IMR-90 (cell line): ENCODE measurements around the gene ZFP92. TPM values are rescaled to one million over a fixed set of nuclear protein-coding genes. Genes with fewer than 3 reads are reported as not detected.

ENCODE experiments used
- ATAC-seq: fragments of 200-7000 bp; cut with Tn5 transposase; 2 replicates; pipeline ENCODE4 v1.9.1; 2020; ENCODE audit warnings: low read depth, mild to moderate bottlenecking, moderate library complexity
- BruUV-seq: library from RNA; stranded (reverse); fragments of 400-500 nt; replicated peaks from 2 replicates; lab custom pipeline; 2021; lab: Mats Ljungman, UMichigan
- CTCF ChIA-PET: fragments of 300-600 bp; formaldehyde crosslinking; extraction: SDS; loops from one replicate; lab custom pipeline; 2021; ENCODE audit warnings: antibody characterized with exemption; lab: Yijun Ruan, JAX
- POLR2A ChIA-PET: fragments of 300-600 bp; sonication (Branson Sonifier 250); formaldehyde crosslinking; loops from one replicate; lab custom pipeline; 2022; ENCODE audit warnings: antibody characterized with exemption; ENCODE audit not compliant: unreplicated experiment; lab: Charles Lee
- DNase-seq: peaks from one replicate; pipeline ENCODE4 v3.0.0; 2013
- H2AFZ ChIP-seq: replicated peaks from 2 replicates; pipeline ENCODE3; 2013; ENCODE audit warnings: low read length, mild to moderate bottlenecking; ENCODE audit not compliant: poor library complexity
- H2AK5ac ChIP-seq: 2 replicates; pipeline ENCODE4 v1.6.1; 2013; ENCODE audit warnings: low read depth, low read length, inconsistent platforms
- H2AK9ac ChIP-seq: replicated peaks from 2 replicates; pipeline ENCODE3; 2013; ENCODE audit warnings: mild to moderate bottlenecking, low read depth, low read length, moderate library complexity; ENCODE audit not compliant: poor library complexity
- H2BK120ac ChIP-seq: 2 replicates; pipeline ENCODE4 v1.6.1; 2013; ENCODE audit warnings: low read depth, low read length, inconsistent platforms
- H2BK15ac ChIP-seq: 3 replicates; pipeline ENCODE4 v1.6.1; 2013; ENCODE audit warnings: low read depth, low read length, inconsistent platforms
- H2BK20ac ChIP-seq: 2 replicates; pipeline ENCODE4 v1.6.1; 2013; ENCODE audit warnings: low read depth, mild to moderate bottlenecking, inconsistent platforms, low read length, moderate library complexity
- H2BK5ac ChIP-seq: 2 replicates; pipeline ENCODE4 v1.6.1; 2013; ENCODE audit warnings: mild to moderate bottlenecking, low read depth, low read length, inconsistent platforms; ENCODE audit not compliant: poor library complexity, severe bottlenecking
- H3K14ac ChIP-seq: replicated peaks from 2 replicates; pipeline ENCODE4 v1.6.1; 2013; ENCODE audit warnings: low read depth, low read length, inconsistent platforms
- H3K18ac ChIP-seq: 2 replicates; pipeline ENCODE4 v1.6.1; 2013; ENCODE audit warnings: low read depth, low read length, control low read depth
- H3K23ac ChIP-seq: 2 replicates; pipeline ENCODE4 v1.6.1; 2013; ENCODE audit warnings: low read depth, low read length, inconsistent platforms
- H3K27ac ChIP-seq: 2 replicates; pipeline ENCODE4 v1.5.1; 2013; ENCODE audit warnings: mild to moderate bottlenecking, control low read depth, low read length; ENCODE audit not compliant: insufficient read depth
- H3K27me3 ChIP-seq: 2 replicates; pipeline ENCODE4 v1.6.1; 2013; ENCODE audit warnings: low read length; ENCODE audit not compliant: control insufficient read depth, insufficient read depth
- H3K36me3 ChIP-seq: 2 replicates; pipeline ENCODE4 v1.6.1; 2013; ENCODE audit warnings: low read length, mixed read lengths; ENCODE audit not compliant: control insufficient read depth, insufficient read depth
- H3K4ac ChIP-seq: 2 replicates; pipeline ENCODE4 v1.6.1; 2013; ENCODE audit warnings: low read depth, low read length, inconsistent platforms
- H3K4me1 ChIP-seq: 2 replicates; pipeline ENCODE4 v1.6.1; 2013; ENCODE audit warnings: low read length, mixed read lengths; ENCODE audit not compliant: control insufficient read depth, insufficient read depth
- H3K4me2 ChIP-seq: 2 replicates; pipeline ENCODE4 v1.6.1; 2013; ENCODE audit warnings: low read depth, mild to moderate bottlenecking, control low read depth, low read length, moderate library complexity
- H3K4me3 ChIP-seq: 2 replicates; pipeline ENCODE4 v1.5.1; 2013; ENCODE audit warnings: low read depth, mild to moderate bottlenecking, control low read depth, low read length, moderate library complexity; ENCODE audit not compliant: insufficient read depth
- H3K56ac ChIP-seq: 2 replicates; pipeline ENCODE4 v1.6.1; 2013; ENCODE audit warnings: low read length, inconsistent platforms; ENCODE audit not compliant: insufficient read depth; ENCODE audit errors: extremely low read depth
- H3K79me1 ChIP-seq, 2 experiments: 2 replicates each; pipeline ENCODE4 v1.6.1; 2013; ENCODE audit warnings: low read length in 2 of 2, inconsistent platforms in 1 of 2, low read depth in 1 of 2
- H3K9ac ChIP-seq: 2 replicates; pipeline ENCODE4 v1.6.1; 2013; ENCODE audit warnings: low read depth, low read length, control low read depth
- H3K9me1 ChIP-seq: 2 replicates; pipeline ENCODE4 v1.6.1; 2013; ENCODE audit warnings: low read length, inconsistent platforms; ENCODE audit not compliant: insufficient read depth
- H3K9me3 ChIP-seq: 2 replicates; pipeline ENCODE4 v1.6.1; 2013; ENCODE audit warnings: low read length; ENCODE audit not compliant: control insufficient read depth, insufficient read depth
- H4K20me1 ChIP-seq: 2 replicates; pipeline ENCODE4 v1.6.1; 2013; ENCODE audit warnings: low read length, inconsistent platforms; ENCODE audit not compliant: insufficient read depth
- H4K5ac ChIP-seq: 2 replicates; pipeline ENCODE4 v1.6.1; 2013; ENCODE audit warnings: mild to moderate bottlenecking, low read depth, low read length, control low read depth
- H4K8ac ChIP-seq, 2 experiments: 2 replicates each; pipeline ENCODE4 v1.6.1; 2013; ENCODE audit warnings: low read depth in 2 of 2, low read length in 2 of 2, control low read depth in 1 of 2, inconsistent platforms in 1 of 2
- H4K91ac ChIP-seq: 2 replicates; pipeline ENCODE4 v1.6.1; 2013; ENCODE audit warnings: low read depth, low read length, inconsistent platforms; ENCODE audit not compliant: insufficient read depth
- BHLHE40 ChIP-seq: fragments of 150-350 bp; IDR thresholded peaks from 2 replicates; pipeline ENCODE4 v1.6.1; 2016; ENCODE audit warnings: mild to moderate bottlenecking, low read depth, low read length
- CTCF ChIP-seq: conservative IDR thresholded peaks from 2 replicates; pipeline ENCODE4 v1.5.1; 2012; ENCODE audit warnings: mild to moderate bottlenecking, low read depth, low read length, improper control_type of control experiment
- ELK1 ChIP-seq: fragments of 150-350 bp; IDR thresholded peaks from 2 replicates; pipeline ENCODE4 v1.6.1; 2016; ENCODE audit warnings: low read depth, mild to moderate bottlenecking, low read length, moderate library complexity, borderline replicate concordance
- FOS ChIP-seq: fragments of 150-350 bp; IDR thresholded peaks from 2 replicates; pipeline ENCODE4 v1.6.1; 2016; ENCODE audit warnings: low read depth, low read length
- MAZ ChIP-seq: IDR thresholded peaks from 2 replicates; pipeline ENCODE4 v1.6.1; 2012; ENCODE audit warnings: low read depth, mild to moderate bottlenecking, low read length, improper control_type of control experiment, moderate library complexity, borderline replicate concordance
- MXI1 ChIP-seq: IDR thresholded peaks from 2 replicates; pipeline ENCODE4 v1.6.1; 2012; ENCODE audit warnings: low read depth, mild to moderate bottlenecking, low read length, moderate library complexity, borderline replicate concordance
- POLR2A ChIP-seq: IDR thresholded peaks from 2 replicates; pipeline ENCODE4 v1.6.1; 2012; ENCODE audit warnings: mild to moderate bottlenecking, low read depth, low read length
- RAD21 ChIP-seq: IDR thresholded peaks from 2 replicates; pipeline ENCODE4 v1.6.1; 2012; ENCODE audit warnings: low read length, improper control_type of control experiment
- RFX5 ChIP-seq: IDR thresholded peaks from 2 replicates; pipeline ENCODE4 v1.8.0; 2012; ENCODE audit warnings: low read depth, mild to moderate bottlenecking, low read length, moderate library complexity
- USF2 ChIP-seq: fragments of 150-350 bp; IDR thresholded peaks from 2 replicates; pipeline ENCODE4 v1.6.1; 2017; ENCODE audit warnings: mild to moderate bottlenecking, antibody characterized with exemption, low read length, low read depth
- WGBS, 2 experiments: methylation state at CpG; one replicate each; pipeline versions ENCODE4 v1.1.5 to v1.1.7; 2013; ENCODE audit warnings: missing lambda C conversion rate in 2 of 2; ENCODE audit not compliant: insufficient read length in 1 of 2; ENCODE audit errors: extremely low coverage in 2 of 2; 5-methylcytosine and 5-hydroxymethylcytosine counted together
- dilution Hi-C: fragments of 300-500 bp; cut with HindIII; formaldehyde crosslinking; loops from one replicate; pipeline ENCODE4 v1.14.3; 2018; ENCODE audit warnings: low sequenced_read_pairs; ENCODE audit not compliant: unreplicated experiment
- in situ Hi-C: fragments of 300-500 bp; cut with MboI; formaldehyde crosslinking; loops from 3 replicates; pipeline ENCODE4 v1.14.3; 2019; ENCODE audit warnings: low sequenced_read_pairs, inconsistent platforms, mixed read lengths
- intact Hi-C: fragments of 100-400 bp; cut with micrococcal nuclease; formaldehyde crosslinking; loops from 2 replicates; pipeline ENCODE4 v1.10.0; 2022
- polyA plus RNA-seq, 3 experiments: library from polyadenylated mRNA; depleted of rRNA; stranded (reverse); fragments of >200 nt; gene quantifications; 2 replicates each; pipeline ENCODE4 v1.2.3, GENCODE V29; 2012; ENCODE audit warnings: low replicate concordance in 1 of 3
- total RNA-seq: library from RNA; depleted of rRNA; stranded (reverse); fragments of >200 nt; gene quantifications from 2 replicates; pipeline ENCODE4 v1.2.3, GENCODE V29; 2012

ZFP92 gene
- total and polyA plus RNA-seq, 2 of the 4 experiments (the other 2 are of a cell fraction) = under 0.01 to 0.03 TPM

GRCh38 chrX:153381684-153382532, 29.4 kb upstream of the ZFP92 start:
- peak; percentile 83 for ATAC-seq
- 42% methylated on average over 4 of the region's 12 CpGs; no CpG with 5 or more reads in 1 of the 2 experiments for WGBS, 2 experiments
- in situ Hi-C loops = no loop called here

More at GRCh38 chrX:153381684-153382532, 29.4 kb upstream of the ZFP92 start:
- H3K27ac ChIP-seq = peak overlapping the region; percentile 71; the same call in 1 of the 2 replicates
- TF ChIP-seq CTCF (0 out of 2 replicates have a peak, but pooled peaks have one; percentile 22), FOS (no peak), USF2 (no peak), MAZ (no peak), ELK1 (no peak), POLR2A (no peak), BHLHE40 (no peak), RFX5 (no peak), RAD21 (peak; percentile 19; the same call in 1 of the 2 replicates), MXI1 (0 out of 2 replicates have a peak, but pooled peaks have one; percentile 36)
- peak overlapping the region; percentile 34 for H3K4me2 ChIP-seq
- H3K9me3 ChIP-seq = no peaks in the 10 kb centered on the region; the same call in 1 of the 2 replicates
- H3K4me3 ChIP-seq = no peak overlapping the region
- dilution Hi-C loops = no loop called here
- BruUV-seq = no TSS peak
- no peak overlapping the region for H4K91ac ChIP-seq
- H2BK5ac ChIP-seq = peak overlapping the region; percentile 84
- no peak overlapping the region for H3K18ac ChIP-seq
- H3K14ac ChIP-seq = no peak overlapping the region
- H2AFZ ChIP-seq = peak overlapping the region; percentile 68
- H2AK9ac ChIP-seq = peak overlapping the region; percentile 25
- no peak overlapping the region for H2BK120ac ChIP-seq
- H3K23ac ChIP-seq = no peak overlapping the region
- no peak overlapping the region for H3K9ac ChIP-seq
- H3K4ac ChIP-seq = no peak overlapping the region
- H2BK20ac ChIP-seq = no peak overlapping the region
- H3K27me3 ChIP-seq = peaks cover 5% of the 10 kb centered on the region
- H3K79me1 ChIP-seq = no peaks in the 10 kb centered on the region
- peaks cover 2% of the 10 kb centered on the region; the same call in 1 of the 2 replicates for H3K4me1 ChIP-seq
- H2AK5ac ChIP-seq = no peak overlapping the region
- no peaks in the 10 kb centered on the region for H3K36me3 ChIP-seq
- no peak overlapping the region for H4K8ac ChIP-seq
- H2BK15ac ChIP-seq = no peak overlapping the region
- no peaks in the 10 kb centered on the region for H4K20me1 ChIP-seq
- H4K5ac ChIP-seq = no peak overlapping the region
- POLR2A ChIA-PET = no interaction called here
- intact Hi-C loops = no loop called here
- no peak overlapping the region for H3K56ac ChIP-seq
- no peaks in the 10 kb centered on the region for H3K9me1 ChIP-seq
- CTCF ChIA-PET = no interaction called here
- DNase-seq = peak; percentile 81
